Measurements from ENCODE around the gene MSH5. TPM values are rescaled to one million over a fixed set of nuclear protein-coding genes. Genes with fewer than 3 reads are reported as not detected.

MSH5 gene
- total and polyA plus RNA-seq, 9 of the 15 experiments (the other 6 are each of a cell fraction or from before 2014, with no cell fraction given), result 12.5 to 104 (median 46.6) TPM

DNA sequence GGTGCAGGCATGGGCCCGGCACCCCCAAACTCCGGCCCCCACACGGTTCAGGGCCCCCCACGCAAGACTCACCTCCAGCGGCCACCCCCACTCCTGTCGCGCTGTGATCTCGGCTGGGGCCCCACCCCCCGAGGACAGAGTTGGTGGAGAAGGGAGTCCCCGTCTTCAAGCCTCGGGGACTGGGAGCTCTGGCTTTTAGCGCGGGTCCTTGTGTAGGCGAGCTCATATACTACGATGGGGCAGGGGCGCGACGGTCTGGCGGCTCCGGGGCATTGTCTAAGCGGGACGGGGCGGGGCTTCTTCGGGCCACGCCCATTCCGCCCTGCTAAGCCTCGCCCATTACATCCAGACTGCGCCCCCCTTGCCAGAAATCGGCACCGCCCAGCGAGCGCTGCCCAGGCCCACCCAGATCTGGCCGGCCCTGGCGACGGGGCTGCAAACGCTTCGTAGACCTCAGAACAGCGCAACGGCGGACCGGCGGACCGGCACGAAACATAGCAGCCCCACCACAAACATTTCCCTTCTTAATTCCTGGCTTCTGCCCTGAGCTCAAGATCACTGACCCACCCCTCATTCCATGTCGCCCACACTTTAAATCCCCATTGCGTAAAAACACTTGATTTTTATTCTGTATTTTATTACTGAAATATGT lies 9.7 kb upstream of the MSH5 start (continued):
- TF ChIP-seq CTBP1 (IDR thresholded peaks at IDR 0.05; ENCODE audit: borderline replicate concordance) (no peak), JUNB (CRISPR knock-in tag; conservative IDR thresholded peaks at IDR 0.05) (peak; percentile 80), BRF1 (IDR thresholded peaks at IDR 0.05; ENCODE audit: borderline replicate concordance, extremely low read depth, insufficient read length) (no peak), MECOM (CRISPR knock-in tag; IDR thresholded peaks at IDR 0.05) (0 out of 2 replicates have a peak, but pooled peaks have one; percentile 62), ZNF780A (CRISPR knock-in tag; IDR thresholded peaks at IDR 0.05) (peak; percentile 98), ZBTB7A (IDR thresholded peaks at IDR 0.05; ENCODE audit: borderline replicate concordance, control insufficient read depth, low read depth, low read length) (peak; percentile 97), TEAD2 (tag; IDR thresholded peaks at IDR 0.05) (no peak), MXI1 (IDR thresholded peaks at IDR 0.05; ENCODE audit: low read depth, low read length) (no peak), KLF1 (tag; IDR thresholded peaks at IDR 0.05) (no peak)
- TF ChIP-seq, protein P1, sequence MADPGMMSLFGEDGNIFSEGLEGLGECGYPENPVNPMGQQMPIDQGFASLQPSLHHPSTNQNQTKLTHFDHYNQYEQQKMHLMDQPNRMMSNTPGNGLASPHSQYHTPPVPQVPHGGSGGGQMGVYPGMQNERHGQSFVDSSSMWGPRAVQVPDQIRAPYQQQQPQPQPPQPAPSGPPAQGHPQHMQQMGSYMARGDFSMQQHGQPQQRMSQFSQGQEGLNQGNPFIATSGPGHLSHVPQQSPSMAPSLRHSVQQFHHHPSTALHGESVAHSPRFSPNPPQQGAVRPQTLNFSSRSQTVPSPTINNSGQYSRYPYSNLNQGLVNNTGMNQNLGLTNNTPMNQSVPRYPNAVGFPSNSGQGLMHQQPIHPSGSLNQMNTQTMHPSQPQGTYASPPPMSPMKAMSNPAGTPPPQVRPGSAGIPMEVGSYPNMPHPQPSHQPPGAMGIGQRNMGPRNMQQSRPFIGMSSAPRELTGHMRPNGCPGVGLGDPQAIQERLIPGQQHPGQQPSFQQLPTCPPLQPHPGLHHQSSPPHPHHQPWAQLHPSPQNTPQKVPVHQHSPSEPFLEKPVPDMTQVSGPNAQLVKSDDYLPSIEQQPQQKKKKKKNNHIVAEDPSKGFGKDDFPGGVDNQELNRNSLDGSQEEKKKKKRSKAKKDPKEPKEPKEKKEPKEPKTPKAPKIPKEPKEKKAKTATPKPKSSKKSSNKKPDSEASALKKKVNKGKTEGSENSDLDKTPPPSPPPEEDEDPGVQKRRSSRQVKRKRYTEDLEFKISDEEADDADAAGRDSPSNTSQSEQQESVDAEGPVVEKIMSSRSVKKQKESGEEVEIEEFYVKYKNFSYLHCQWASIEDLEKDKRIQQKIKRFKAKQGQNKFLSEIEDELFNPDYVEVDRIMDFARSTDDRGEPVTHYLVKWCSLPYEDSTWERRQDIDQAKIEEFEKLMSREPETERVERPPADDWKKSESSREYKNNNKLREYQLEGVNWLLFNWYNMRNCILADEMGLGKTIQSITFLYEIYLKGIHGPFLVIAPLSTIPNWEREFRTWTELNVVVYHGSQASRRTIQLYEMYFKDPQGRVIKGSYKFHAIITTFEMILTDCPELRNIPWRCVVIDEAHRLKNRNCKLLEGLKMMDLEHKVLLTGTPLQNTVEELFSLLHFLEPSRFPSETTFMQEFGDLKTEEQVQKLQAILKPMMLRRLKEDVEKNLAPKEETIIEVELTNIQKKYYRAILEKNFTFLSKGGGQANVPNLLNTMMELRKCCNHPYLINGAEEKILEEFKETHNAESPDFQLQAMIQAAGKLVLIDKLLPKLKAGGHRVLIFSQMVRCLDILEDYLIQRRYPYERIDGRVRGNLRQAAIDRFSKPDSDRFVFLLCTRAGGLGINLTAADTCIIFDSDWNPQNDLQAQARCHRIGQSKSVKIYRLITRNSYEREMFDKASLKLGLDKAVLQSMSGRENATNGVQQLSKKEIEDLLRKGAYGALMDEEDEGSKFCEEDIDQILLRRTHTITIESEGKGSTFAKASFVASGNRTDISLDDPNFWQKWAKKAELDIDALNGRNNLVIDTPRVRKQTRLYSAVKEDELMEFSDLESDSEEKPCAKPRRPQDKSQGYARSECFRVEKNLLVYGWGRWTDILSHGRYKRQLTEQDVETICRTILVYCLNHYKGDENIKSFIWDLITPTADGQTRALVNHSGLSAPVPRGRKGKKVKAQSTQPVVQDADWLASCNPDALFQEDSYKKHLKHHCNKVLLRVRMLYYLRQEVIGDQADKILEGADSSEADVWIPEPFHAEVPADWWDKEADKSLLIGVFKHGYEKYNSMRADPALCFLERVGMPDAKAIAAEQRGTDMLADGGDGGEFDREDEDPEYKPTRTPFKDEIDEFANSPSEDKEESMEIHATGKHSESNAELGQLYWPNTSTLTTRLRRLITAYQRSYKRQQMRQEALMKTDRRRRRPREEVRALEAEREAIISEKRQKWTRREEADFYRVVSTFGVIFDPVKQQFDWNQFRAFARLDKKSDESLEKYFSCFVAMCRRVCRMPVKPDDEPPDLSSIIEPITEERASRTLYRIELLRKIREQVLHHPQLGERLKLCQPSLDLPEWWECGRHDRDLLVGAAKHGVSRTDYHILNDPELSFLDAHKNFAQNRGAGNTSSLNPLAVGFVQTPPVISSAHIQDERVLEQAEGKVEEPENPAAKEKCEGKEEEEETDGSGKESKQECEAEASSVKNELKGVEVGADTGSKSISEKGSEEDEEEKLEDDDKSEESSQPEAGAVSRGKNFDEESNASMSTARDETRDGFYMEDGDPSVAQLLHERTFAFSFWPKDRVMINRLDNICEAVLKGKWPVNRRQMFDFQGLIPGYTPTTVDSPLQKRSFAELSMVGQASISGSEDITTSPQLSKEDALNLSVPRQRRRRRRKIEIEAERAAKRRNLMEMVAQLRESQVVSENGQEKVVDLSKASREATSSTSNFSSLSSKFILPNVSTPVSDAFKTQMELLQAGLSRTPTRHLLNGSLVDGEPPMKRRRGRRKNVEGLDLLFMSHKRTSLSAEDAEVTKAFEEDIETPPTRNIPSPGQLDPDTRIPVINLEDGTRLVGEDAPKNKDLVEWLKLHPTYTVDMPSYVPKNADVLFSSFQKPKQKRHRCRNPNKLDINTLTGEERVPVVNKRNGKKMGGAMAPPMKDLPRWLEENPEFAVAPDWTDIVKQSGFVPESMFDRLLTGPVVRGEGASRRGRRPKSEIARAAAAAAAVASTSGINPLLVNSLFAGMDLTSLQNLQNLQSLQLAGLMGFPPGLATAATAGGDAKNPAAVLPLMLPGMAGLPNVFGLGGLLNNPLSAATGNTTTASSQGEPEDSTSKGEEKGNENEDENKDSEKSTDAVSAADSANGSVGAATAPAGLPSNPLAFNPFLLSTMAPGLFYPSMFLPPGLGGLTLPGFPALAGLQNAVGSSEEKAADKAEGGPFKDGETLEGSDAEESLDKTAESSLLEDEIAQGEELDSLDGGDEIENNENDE (IDR thresholded peaks at IDR 0.05; ENCODE audit: low read depth, low read length), result peak; percentile 27
- TF ChIP-seq, protein P2, sequence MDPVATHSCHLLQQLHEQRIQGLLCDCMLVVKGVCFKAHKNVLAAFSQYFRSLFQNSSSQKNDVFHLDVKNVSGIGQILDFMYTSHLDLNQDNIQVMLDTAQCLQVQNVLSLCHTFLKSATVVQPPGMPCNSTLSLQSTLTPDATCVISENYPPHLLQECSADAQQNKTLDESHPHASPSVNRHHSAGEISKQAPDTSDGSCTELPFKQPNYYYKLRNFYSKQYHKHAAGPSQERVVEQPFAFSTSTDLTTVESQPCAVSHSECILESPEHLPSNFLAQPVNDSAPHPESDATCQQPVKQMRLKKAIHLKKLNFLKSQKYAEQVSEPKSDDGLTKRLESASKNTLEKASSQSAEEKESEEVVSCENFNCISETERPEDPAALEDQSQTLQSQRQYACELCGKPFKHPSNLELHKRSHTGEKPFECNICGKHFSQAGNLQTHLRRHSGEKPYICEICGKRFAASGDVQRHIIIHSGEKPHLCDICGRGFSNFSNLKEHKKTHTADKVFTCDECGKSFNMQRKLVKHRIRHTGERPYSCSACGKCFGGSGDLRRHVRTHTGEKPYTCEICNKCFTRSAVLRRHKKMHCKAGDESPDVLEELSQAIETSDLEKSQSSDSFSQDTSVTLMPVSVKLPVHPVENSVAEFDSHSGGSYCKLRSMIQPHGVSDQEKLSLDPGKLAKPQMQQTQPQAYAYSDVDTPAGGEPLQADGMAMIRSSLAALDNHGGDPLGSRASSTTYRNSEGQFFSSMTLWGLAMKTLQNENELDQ (CRISPR knock-in tag; IDR thresholded peaks at IDR 0.05; ENCODE audit: borderline replicate concordance), result 0 out of 2 replicates have a peak, but pooled peaks have one; percentile 56
- TF ChIP-seq, protein P3, sequence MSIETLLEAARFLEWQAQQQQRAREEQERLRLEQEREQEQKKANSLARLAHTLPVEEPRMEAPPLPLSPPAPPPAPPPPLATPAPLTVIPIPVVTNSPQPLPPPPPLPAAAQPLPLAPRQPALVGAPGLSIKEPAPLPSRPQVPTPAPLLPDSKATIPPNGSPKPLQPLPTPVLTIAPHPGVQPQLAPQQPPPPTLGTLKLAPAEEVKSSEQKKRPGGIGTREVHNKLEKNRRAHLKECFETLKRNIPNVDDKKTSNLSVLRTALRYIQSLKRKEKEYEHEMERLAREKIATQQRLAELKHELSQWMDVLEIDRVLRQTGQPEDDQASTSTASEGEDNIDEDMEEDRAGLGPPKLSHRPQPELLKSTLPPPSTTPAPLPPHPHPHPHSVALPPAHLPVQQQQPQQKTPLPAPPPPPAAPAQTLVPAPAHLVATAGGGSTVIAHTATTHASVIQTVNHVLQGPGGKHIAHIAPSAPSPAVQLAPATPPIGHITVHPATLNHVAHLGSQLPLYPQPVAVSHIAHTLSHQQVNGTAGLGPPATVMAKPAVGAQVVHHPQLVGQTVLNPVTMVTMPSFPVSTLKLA (conservative IDR thresholded peaks at IDR 0.05), result no peak
